Heart left ventricle (tissue), 16 donors: ENCODE data around the gene BICD2. TPM values are rescaled to one million over a fixed set of nuclear protein-coding genes. Genes with fewer than 3 reads are reported as not detected.

Source experiments
- ATAC-seq, 4 donors: fragments of 200-7000 bp; cut with Tn5 transposase; one replicate each; pipeline ENCODE4 v1.9.1; 2020 to 2022; ENCODE audit warnings: moderate library complexity in 4 of 4, mild to moderate bottlenecking in 3 of 4, moderate number of reproducible peaks in 1 of 4
- DNase-seq, 5 donors: peaks; one replicate each; pipeline ENCODE4 v3.0.0-alpha.2; 2020
- H3K27ac ChIP-seq, 12 donors: fragments of 200-600 bp; sonication (generic) in 4 of 12; one replicate each; pipeline versions ENCODE4 v1.5.0 to v1.8.0; 2016 to 2022; ENCODE audit warnings: mild to moderate bottlenecking in 2 of 12
- H3K27me3 ChIP-seq, 9 donors: fragments of 200-600 bp; sonication (generic) in 2 of 9; one replicate each; pipeline versions ENCODE4 v1.5.1 to v1.8.0; 2016 to 2022; ENCODE audit warnings: mild to moderate bottlenecking in 3 of 9
- H3K36me3 ChIP-seq, 9 donors: fragments of 200-600 bp; sonication (generic) in 2 of 9; one replicate each; pipeline versions ENCODE4 v1.5.0 to v1.8.0; 2018 to 2022; ENCODE audit warnings: mild to moderate bottlenecking in 2 of 9
- H3K4me1 ChIP-seq, 12 donors: fragments of 200-600 bp; sonication (generic) in 4 of 12; one replicate each; pipeline versions ENCODE4 v1.5.0 to v1.8.0; 2016 to 2022; ENCODE audit warnings: mild to moderate bottlenecking in 3 of 12
- H3K4me3 ChIP-seq, 12 donors: fragments of 200-600 bp; sonication (generic) in 4 of 12; one replicate each; pipeline versions ENCODE4 v1.5.0 to v1.8.0; 2017 to 2022; ENCODE audit warnings: mild to moderate bottlenecking in 9 of 12, moderate library complexity in 4 of 12
- H3K9me3 ChIP-seq, 12 donors: fragments of 200-600 bp; sonication (generic) in 4 of 12; one replicate each; pipeline versions ENCODE4 v1.5.0 to v1.8.0; 2016 to 2022; ENCODE audit warnings: mild to moderate bottlenecking in 1 of 12
- CTCF ChIP-seq, 12 donors: fragments of 200-600 bp; sonication (generic) in 4 of 12; IDR thresholded peaks; one replicate each; pipeline versions ENCODE4 v1.5.0 to v1.8.0; 2018 to 2022; ENCODE audit warnings: antibody characterized with exemption in 12 of 12, mild to moderate bottlenecking in 5 of 12
- POLR2A ChIP-seq, 2 donors: fragments of 450-650 bp; IDR thresholded peaks; one replicate each; pipeline ENCODE4 v1.6.1; 2017; ENCODE audit warnings: antibody characterized with exemption in 2 of 2, mild to moderate bottlenecking in 2 of 2, moderate library complexity in 2 of 2
- WGBS, 4 donors: extraction: QIAGEN DNeasy Blood & Tissue Kit in 2 of 4; methylation state at CpG; one replicate each; pipeline versions ENCODE4 v1.1.5 to v1.1.7; 2013 to 2018; 5-methylcytosine and 5-hydroxymethylcytosine counted together
- intact Hi-C, 10 donors: fragments of 100-400 bp; cut with DNase I; formaldehyde crosslinking; loops; one replicate each; pipeline versions ENCODE4 v1.11.1 to v1.14.2; 2022
- polyA plus RNA-seq, 2 donors: library from polyadenylated mRNA; stranded (reverse); fragments of 200-250 nt; gene quantifications; one replicate each; pipeline ENCODE4 v1.2.3, GENCODE V29; 2013
- total RNA-seq, 9 donors: library from RNA; depleted of rRNA in 2 of 9; stranded (reverse); fragments of >200 nt in 2 of 9; fragmentation: NEBNext Ultra II Directional in 3 of 9; extraction: Animal tissue kit (Norgen Biotek cat#: 25700) in 3 of 9; gene quantifications; one replicate each; pipeline versions ENCODE4 v1.1.0 to v1.2.4, GENCODE V29; 2016 to 2023
- donor health status: ischemic (EF 13 %, LVEDD 7.1; RV severe dilation, severe dysfunction).
- donor health status: healthy with polysubstance abuse.
- donor health status: DM: no; HTN: yes; CAD: no.
- donor health status: DM: no; HTN: no; CAD: no.
- donor health status: ischemic (EF 25% LVEDD 6.9; RV normal size, moderate dysfunction).
- donor health status: ischemic (EF 25% LVEDD 5.7; RV mildly dilated, moderate dysfunction).
- donor health status: healthy.
- donor health status: DM: yes; HTN: yes; CAD: no.
- donor health status: ischemic (EF 35%, LVEDD 5.7; RV mildly dilated, moderate dysfunction).
- donor health status: nonischemic (EF 11% LVEDD 7.7; RV severe dilation, severe dysfunction).
- donor health status: DM: yes; HTN: yes; CAD: no.
- donor health status: PGD.
- donor health status: ischemic (EF 29% LVEDD 5.4; RV normal size, mild dysfunction).
- donor health status: nonischemic (EF 23%, LVEDD 6.1; RV moderate dilation, normal function).

The BICD2 gene
- total and polyA plus RNA-seq, 11 donors = 17.6 to 56.7 (median 35.9) TPM

GRCh38 chr9:92665836-92666235 lies 98.8 kb downstream of the BICD2 start:
- ATAC-seq (no peak), DNase-seq (no peak)
- Histone ChIP-seq H3K4me1 (peaks cover 0 to 62% (median 28%) of the 10 kb centered on the region in 12 donors), H3K9me3 (no peaks in the 10 kb centered on the region), H3K36me3 (peaks cover 0 to 29% (median 6%) of the 10 kb centered on the region in 9 donors), H3K27me3 (no peaks in the 10 kb centered on the region), H3K27ac (peak overlapping the region in 1 of 12 donors; percentile 7), H3K4me3 (no peak overlapping the region)
- WGBS, 4 donors = 78 to 93% (median 81%) methylated on average over 3 of the region's 3 CpGs
- intact Hi-C loops = loop anchor here in 2 of 10 donors (10.0 kb wide), 2 partner anchors 49 to 341 kb away; partner anchors contain the start of genes CENPP (in 1 of the 2) and NOL8 (in 1 of the 2)
- TF ChIP-seq CTCF (IDR thresholded peaks at IDR 0.05) (no peak), POLR2A (IDR thresholded peaks at IDR 0.05) (no peak)

- Histone ChIP-seq H3K27ac (peak overlapping the region in 2 of 12 donors; percentile 8 to 11), H3K36me3 (peaks cover 0 to 29% (median 6%) of the 10 kb centered on the region in 9 donors), H3K4me1 (peaks cover 0 to 59% (median 27%) of the 10 kb centered on the region in 12 donors), H3K4me3 (no peak overlapping the region), H3K27me3 (no peaks in the 10 kb centered on the region), H3K9me3 (no peaks in the 10 kb centered on the region)
- WGBS, 4 donors = 66 to 75% (median 68%) methylated on average over 11 to 13 of the region's 13 CpGs
- ATAC-seq (peak in 1 of 4 donors; percentile 15), DNase-seq (no peak)
- TF ChIP-seq CTCF (IDR thresholded peaks at IDR 0.05) = no peak
- TF ChIP-seq POLR2A (IDR thresholded peaks at IDR 0.05) = no peak
- intact Hi-C loops = loop anchor here in 2 of 10 donors (10.0 kb wide), 2 partner anchors 50 to 340 kb away; partner anchors contain the start of genes CENPP (in 1 of the 2) and NOL8 (in 1 of the 2)
These were observed 100.1 kb downstream of the BICD2 start for GRCh38 chr9:92664394-92665152.

- ATAC-seq (no peak), DNase-seq (no peak)
- 84 to 88% (median 86%) methylated on average over 10 of the region's 10 CpGs for WGBS, 4 donors
- H3K4me1 ChIP-seq = peaks cover 0 to 53% (median 25%) of the 10 kb centered on the region in 12 donors
- no peak for TF ChIP-seq CTCF (IDR thresholded peaks at IDR 0.05)
- no peak for TF ChIP-seq POLR2A (IDR thresholded peaks at IDR 0.05)
- intact Hi-C loops = loop anchor here in 2 of 10 donors (10.0 kb wide), 2 partner anchors 51 to 339 kb away; partner anchors contain the start of genes CENPP (in 1 of the 2) and NOL8 (in 1 of the 2)
- H3K27ac ChIP-seq = no peak overlapping the region
- H3K4me3 ChIP-seq = no peak overlapping the region
- no peaks in the 10 kb centered on the region for H3K9me3 ChIP-seq
- no peaks in the 10 kb centered on the region for H3K27me3 ChIP-seq
- peaks cover 0 to 29% (median 6%) of the 10 kb centered on the region in 9 donors for H3K36me3 ChIP-seq
These were observed 100.7 kb downstream of the BICD2 start for GRCh38 chr9:92663951-92664350.

GRCh38 chr9:92663126-92663525 lies 101.5 kb downstream of the BICD2 start:
- DNase-seq (no peak), ATAC-seq (no peak)
- Histone ChIP-seq H3K36me3 (peaks cover 0 to 29% (median 8%) of the 10 kb centered on the region in 9 donors), H3K9me3 (no peaks in the 10 kb centered on the region), H3K4me3 (no peak overlapping the region), H3K27me3 (no peaks in the 10 kb centered on the region), H3K4me1 (peaks cover 0 to 45% (median 18%) of the 10 kb centered on the region in 12 donors), H3K27ac (no peak overlapping the region)
- intact Hi-C loops = loop anchor here in 2 of 10 donors (10.0 kb wide), 2 partner anchors 52 to 338 kb away; partner anchors contain the start of genes CENPP (in 1 of the 2) and NOL8 (in 1 of the 2)
- no peak for TF ChIP-seq POLR2A (IDR thresholded peaks at IDR 0.05)
- no peak for TF ChIP-seq CTCF (IDR thresholded peaks at IDR 0.05)
- WGBS, 4 donors = 94 to 96% (median 95%) methylated on average over 3 of the region's 3 CpGs
